GM23338 (cell line): ENCODE results near the gene EPS8. TPM values are rescaled to one million over a fixed set of nuclear protein-coding genes. Genes with fewer than 3 reads are reported as not detected.

Experiments used
- ATAC-seq: fragments of 200-7000 bp; cut with Tn5 transposase; 3 replicates; pipeline ENCODE4 v1.9.1; 2020
- DNase-seq: peaks from one replicate; pipeline ENCODE4 v3.0.0-alpha.2; 2015; ENCODE audit warnings: low spot score
- H2AFZ ChIP-seq: fragments of 200-600 bp; sonication (generic); 2 replicates; pipeline ENCODE4 v1.8.0; 2016; ENCODE audit warnings: antibody characterized with exemption, mild to moderate bottlenecking, moderate library complexity
- H3F3A ChIP-seq: fragments of 200-600 bp; sonication (generic); replicated peaks from 2 replicates; pipeline ENCODE4 v1.8.0; 2017; ENCODE audit warnings: antibody characterized with exemption, mixed run types, low read depth
- H3K27ac ChIP-seq: fragments of 200-600 bp; sonication (generic); 2 replicates; pipeline ENCODE4 v1.6.1; 2016; ENCODE audit warnings: low read depth
- H3K27me3 ChIP-seq: fragments of 200-600 bp; sonication (generic); 2 replicates; pipeline ENCODE4 v1.8.0; 2016; ENCODE audit warnings: mild to moderate bottlenecking, mixed run types, moderate library complexity; ENCODE audit not compliant: insufficient read depth
- H3K36me3 ChIP-seq: fragments of 200-600 bp; sonication (generic); 2 replicates; pipeline ENCODE4 v1.8.0; 2016; ENCODE audit warnings: mild to moderate bottlenecking; ENCODE audit not compliant: insufficient read depth
- H3K4me1 ChIP-seq: fragments of 200-600 bp; sonication (generic); 2 replicates; pipeline ENCODE4 v1.8.0; 2016; ENCODE audit warnings: mild to moderate bottlenecking, moderate library complexity; ENCODE audit not compliant: insufficient read depth
- H3K4me2 ChIP-seq: fragments of 200-600 bp; sonication (generic); 2 replicates; pipeline ENCODE4 v1.7.1; 2017; ENCODE audit warnings: mixed run types
- H3K4me3 ChIP-seq: fragments of 200-600 bp; sonication (generic); 2 replicates; pipeline ENCODE4 v1.6.1; 2016; ENCODE audit warnings: mixed run types
- H3K79me2 ChIP-seq: fragments of 200-600 bp; sonication (generic); replicated peaks from 2 replicates; pipeline ENCODE4 v1.8.0; 2017; ENCODE audit warnings: mild to moderate bottlenecking; ENCODE audit not compliant: insufficient read depth
- H3K9me2 ChIP-seq: fragments of 200-600 bp; sonication (generic); 2 replicates; pipeline ENCODE4 v1.8.0; 2017; ENCODE audit not compliant: insufficient read depth
- H4K20me1 ChIP-seq: fragments of 200-600 bp; sonication (generic); replicated peaks from 2 replicates; pipeline ENCODE4 v1.8.0; 2017; ENCODE audit warnings: mild to moderate bottlenecking; ENCODE audit not compliant: insufficient read depth
- H3K27ac Mint-ChIP-seq: 2 replicates; pipeline ENCODE4 v1.8.0; 2020; ENCODE audit warnings: inconsistent platforms, mild to moderate bottlenecking, moderate library complexity, mixed read lengths
- H3K27me3 Mint-ChIP-seq: 3 replicates; pipeline ENCODE4 v1.8.0; 2022; ENCODE audit warnings: low read depth, mild to moderate bottlenecking, moderate library complexity, mixed read lengths, inconsistent platforms; ENCODE audit not compliant: insufficient read depth, poor library complexity
- H3K36me3 Mint-ChIP-seq: 3 replicates; pipeline ENCODE4 v1.8.0; 2021; ENCODE audit warnings: low read depth, mild to moderate bottlenecking, inconsistent platforms, moderate library complexity, mixed read lengths
- H3K4me1 Mint-ChIP-seq: 3 replicates; pipeline ENCODE4 v1.8.0; 2020; ENCODE audit warnings: mild to moderate bottlenecking, inconsistent platforms, mixed read lengths
- H3K4me3 Mint-ChIP-seq: 3 replicates; pipeline ENCODE4 v1.8.0; 2021; ENCODE audit warnings: moderate library complexity, mild to moderate bottlenecking, inconsistent platforms, mixed read lengths
- H3K9me3 Mint-ChIP-seq: 3 replicates; pipeline ENCODE4 v1.8.0; 2020; ENCODE audit warnings: moderate library complexity, mild to moderate bottlenecking, inconsistent platforms, mixed read lengths
- CREB1 ChIP-seq: fragments of 250-450 bp; sonication (Bioruptor Pico); IDR thresholded peaks from 2 replicates; pipeline ENCODE4 v1.5.0; 2020; ENCODE audit warnings: low read depth, mild to moderate bottlenecking, moderate library complexity
- ETS1 ChIP-seq: IDR thresholded peaks from 2 replicates; pipeline ENCODE4 v1.6.1; 2016; ENCODE audit warnings: antibody characterized with exemption
- EZH2phosphoT487 ChIP-seq: fragments of 200-600 bp; sonication (generic); IDR thresholded peaks from one replicate; pipeline ENCODE4 v1.8.1; 2018; ENCODE audit warnings: antibody characterized with exemption; ENCODE audit not compliant: unreplicated experiment
- JUNB ChIP-seq: IDR thresholded peaks from one replicate; pipeline ENCODE4 v1.6.1; 2016; ENCODE audit warnings: antibody characterized with exemption; ENCODE audit not compliant: unreplicated experiment
- NANOG ChIP-seq: IDR thresholded peaks from 2 replicates; pipeline ENCODE4 v1.6.1; 2016; ENCODE audit warnings: antibody characterized with exemption, borderline replicate concordance
- ZNF114 ChIP-seq: fragments of 250-450 bp; sonication (Bioruptor Pico); IDR thresholded peaks from 2 replicates; pipeline ENCODE4 v1.5.0; 2020; ENCODE audit warnings: mild to moderate bottlenecking, moderate library complexity
- ZNF331 ChIP-seq: fragments of 250-450 bp; sonication (Bioruptor Pico); IDR thresholded peaks from 2 replicates; pipeline ENCODE4 v1.5.0; 2020; ENCODE audit warnings: low read depth, mild to moderate bottlenecking, moderate library complexity
- polyA plus RNA-seq: library from polyadenylated mRNA; unstranded; fragments of >200 nt; fragmentation: Nextera tagmentation; extraction: Ambion mirVana; gene quantifications from 2 replicates; pipeline ENCODE4 v1.2.1, GENCODE V29; 2016
- total RNA-seq: library from RNA; depleted of rRNA; stranded (reverse); fragments of >200 nt; shearing (Covaris generic); gene quantifications from 2 replicates; pipeline ENCODE4 v1.2.3, GENCODE V29; 2014
- TF ChIP-seq, protein P1 (sequence below), 2 experiments: fragments of 200-600 bp in 1 of 2; sonication (generic) in 1 of 2; conservative IDR thresholded peaks; 2 replicates each; pipeline versions ENCODE4 v1.5.1 to v1.6.1; 2016 to 2017; ENCODE audit warnings: antibody characterized with exemption in 2 of 2, low read depth in 2 of 2, mild to moderate bottlenecking in 2 of 2, moderate library complexity in 1 of 2
- TF ChIP-seq, protein P2 (sequence below): fragments of 250-450 bp; sonication (Bioruptor Pico); IDR thresholded peaks from 2 replicates; pipeline ENCODE4 v1.5.0; 2020; ENCODE audit warnings: mild to moderate bottlenecking, moderate library complexity

EPS8 gene
- total and polyA plus RNA-seq, 2 experiments from 2014 or later: 3.5 to 5.4 TPM

DNA sequence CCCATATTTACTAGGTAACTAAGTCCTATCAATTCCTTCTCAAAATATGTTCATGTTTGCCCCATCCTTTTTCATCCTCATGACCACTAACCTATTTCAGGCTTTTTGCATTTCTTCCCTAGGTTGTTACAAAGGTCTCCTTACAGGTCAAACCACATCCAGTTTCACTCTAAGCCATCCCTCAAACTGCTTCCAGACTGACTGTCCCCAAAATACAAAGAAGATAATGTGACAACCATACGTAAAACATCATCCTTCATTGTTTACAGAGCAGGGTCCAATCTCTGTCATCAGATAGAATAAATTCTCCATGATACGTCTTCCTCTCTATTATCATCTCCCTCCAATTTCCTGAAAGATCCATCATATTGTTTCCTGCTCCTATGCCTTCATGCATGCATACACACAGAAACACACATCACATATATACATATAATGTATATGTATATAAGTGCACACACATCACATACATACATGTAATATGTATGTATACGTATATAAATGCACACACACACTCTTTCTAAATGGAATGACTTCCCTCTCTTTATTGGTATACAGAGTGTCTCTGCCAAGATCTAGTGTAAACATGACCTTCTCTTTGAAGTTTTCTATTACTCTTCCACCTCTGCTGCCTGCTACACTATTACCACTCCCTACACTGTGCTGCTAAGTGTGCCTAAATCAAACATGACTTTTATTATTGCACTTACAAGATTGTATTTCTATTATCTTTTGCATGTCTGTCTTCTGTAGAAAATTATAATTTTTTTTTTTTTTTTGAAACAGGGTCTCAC is 30.7 kb upstream of the EPS8 start (continued):
- TF ChIP-seq, protein P1, sequence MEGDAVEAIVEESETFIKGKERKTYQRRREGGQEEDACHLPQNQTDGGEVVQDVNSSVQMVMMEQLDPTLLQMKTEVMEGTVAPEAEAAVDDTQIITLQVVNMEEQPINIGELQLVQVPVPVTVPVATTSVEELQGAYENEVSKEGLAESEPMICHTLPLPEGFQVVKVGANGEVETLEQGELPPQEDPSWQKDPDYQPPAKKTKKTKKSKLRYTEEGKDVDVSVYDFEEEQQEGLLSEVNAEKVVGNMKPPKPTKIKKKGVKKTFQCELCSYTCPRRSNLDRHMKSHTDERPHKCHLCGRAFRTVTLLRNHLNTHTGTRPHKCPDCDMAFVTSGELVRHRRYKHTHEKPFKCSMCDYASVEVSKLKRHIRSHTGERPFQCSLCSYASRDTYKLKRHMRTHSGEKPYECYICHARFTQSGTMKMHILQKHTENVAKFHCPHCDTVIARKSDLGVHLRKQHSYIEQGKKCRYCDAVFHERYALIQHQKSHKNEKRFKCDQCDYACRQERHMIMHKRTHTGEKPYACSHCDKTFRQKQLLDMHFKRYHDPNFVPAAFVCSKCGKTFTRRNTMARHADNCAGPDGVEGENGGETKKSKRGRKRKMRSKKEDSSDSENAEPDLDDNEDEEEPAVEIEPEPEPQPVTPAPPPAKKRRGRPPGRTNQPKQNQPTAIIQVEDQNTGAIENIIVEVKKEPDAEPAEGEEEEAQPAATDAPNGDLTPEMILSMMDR (conservative IDR thresholded peaks at IDR 0.05; ENCODE audit: low read depth in 2 of 2): no peak
- TF ChIP-seq CREB1 (CRISPR knock-in tag) (no peak), NANOG (no peak), ETS1 (no peak), JUNB (no peak), ZNF331 (no peak), ZNF114 (CRISPR knock-in tag) (no peak), EZH2phosphoT487 (no peak)

- no peak overlapping the region for H2AFZ ChIP-seq
- H3K4me1 ChIP-seq: no peaks in the 10 kb centered on the region
- TF ChIP-seq JUNB: no peak
- no peak for TF ChIP-seq EZH2phosphoT487
- TF ChIP-seq, protein P2, sequence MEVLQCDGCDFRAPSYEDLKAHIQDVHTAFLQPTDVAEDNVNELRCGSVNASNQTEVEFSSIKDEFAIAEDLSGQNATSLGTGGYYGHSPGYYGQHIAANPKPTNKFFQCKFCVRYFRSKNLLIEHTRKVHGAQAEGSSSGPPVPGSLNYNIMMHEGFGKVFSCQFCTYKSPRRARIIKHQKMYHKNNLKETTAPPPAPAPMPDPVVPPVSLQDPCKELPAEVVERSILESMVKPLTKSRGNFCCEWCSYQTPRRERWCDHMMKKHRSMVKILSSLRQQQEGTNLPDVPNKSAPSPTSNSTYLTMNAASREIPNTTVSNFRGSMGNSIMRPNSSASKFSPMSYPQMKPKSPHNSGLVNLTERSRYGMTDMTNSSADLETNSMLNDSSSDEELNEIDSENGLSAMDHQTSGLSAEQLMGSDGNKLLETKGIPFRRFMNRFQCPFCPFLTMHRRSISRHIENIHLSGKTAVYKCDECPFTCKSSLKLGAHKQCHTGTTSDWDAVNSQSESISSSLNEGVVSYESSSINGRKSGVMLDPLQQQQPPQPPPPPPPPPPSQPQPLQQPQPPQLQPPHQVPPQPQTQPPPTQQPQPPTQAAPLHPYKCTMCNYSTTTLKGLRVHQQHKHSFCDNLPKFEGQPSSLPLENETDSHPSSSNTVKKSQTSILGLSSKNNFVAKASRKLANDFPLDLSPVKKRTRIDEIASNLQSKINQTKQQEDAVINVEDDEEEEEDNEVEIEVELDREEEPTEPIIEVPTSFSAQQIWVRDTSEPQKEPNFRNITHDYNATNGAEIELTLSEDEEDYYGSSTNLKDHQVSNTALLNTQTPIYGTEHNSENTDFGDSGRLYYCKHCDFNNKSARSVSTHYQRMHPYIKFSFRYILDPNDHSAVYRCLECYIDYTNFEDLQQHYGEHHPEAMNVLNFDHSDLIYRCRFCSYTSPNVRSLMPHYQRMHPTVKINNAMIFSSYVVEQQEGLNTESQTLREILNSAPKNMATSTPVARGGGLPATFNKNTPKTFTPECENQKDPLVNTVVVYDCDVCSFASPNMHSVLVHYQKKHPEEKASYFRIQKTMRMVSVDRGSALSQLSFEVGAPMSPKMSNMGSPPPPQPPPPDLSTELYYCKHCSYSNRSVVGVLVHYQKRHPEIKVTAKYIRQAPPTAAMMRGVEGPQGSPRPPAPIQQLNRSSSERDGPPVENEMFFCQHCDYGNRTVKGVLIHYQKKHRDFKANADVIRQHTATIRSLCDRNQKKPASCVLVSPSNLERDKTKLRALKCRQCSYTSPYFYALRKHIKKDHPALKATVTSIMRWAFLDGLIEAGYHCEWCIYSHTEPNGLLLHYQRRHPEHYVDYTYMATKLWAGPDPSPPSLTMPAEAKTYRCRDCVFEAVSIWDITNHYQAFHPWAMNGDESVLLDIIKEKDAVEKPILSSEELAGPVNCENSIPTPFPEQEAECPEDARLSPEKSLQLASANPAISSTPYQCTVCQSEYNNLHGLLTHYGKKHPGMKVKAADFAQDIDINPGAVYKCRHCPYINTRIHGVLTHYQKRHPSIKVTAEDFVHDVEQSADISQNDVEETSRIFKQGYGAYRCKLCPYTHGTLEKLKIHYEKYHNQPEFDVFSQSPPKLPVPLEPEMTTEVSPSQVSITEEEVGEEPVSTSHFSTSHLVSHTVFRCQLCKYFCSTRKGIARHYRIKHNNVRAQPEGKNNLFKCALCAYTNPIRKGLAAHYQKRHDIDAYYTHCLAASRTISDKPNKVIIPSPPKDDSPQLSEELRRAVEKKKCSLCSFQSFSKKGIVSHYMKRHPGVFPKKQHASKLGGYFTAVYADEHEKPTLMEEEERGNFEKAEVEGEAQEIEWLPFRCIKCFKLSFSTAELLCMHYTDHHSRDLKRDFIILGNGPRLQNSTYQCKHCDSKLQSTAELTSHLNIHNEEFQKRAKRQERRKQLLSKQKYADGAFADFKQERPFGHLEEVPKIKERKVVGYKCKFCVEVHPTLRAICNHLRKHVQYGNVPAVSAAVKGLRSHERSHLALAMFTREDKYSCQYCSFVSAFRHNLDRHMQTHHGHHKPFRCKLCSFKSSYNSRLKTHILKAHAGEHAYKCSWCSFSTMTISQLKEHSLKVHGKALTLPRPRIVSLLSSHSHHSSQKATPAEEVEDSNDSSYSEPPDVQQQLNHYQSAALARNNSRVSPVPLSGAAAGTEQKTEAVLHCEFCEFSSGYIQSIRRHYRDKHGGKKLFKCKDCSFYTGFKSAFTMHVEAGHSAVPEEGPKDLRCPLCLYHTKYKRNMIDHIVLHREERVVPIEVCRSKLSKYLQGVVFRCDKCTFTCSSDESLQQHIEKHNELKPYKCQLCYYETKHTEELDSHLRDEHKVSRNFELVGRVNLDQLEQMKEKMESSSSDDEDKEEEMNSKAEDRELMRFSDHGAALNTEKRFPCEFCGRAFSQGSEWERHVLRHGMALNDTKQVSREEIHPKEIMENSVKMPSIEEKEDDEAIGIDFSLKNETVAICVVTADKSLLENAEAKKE (CRISPR knock-in tag): no peak
- no peaks in the 10 kb centered on the region for H3K27me3 ChIP-seq
- no peaks in the 10 kb centered on the region for H3K9me2 ChIP-seq
- Mint-ChIP-seq H3K27me3 (peaks cover 1% of the 10 kb centered on the region), H3K36me3 (no peaks in the 10 kb centered on the region; the same call in 2 of the 3 replicates), H3K27ac (no peak overlapping the region), H3K4me3 (no peak overlapping the region), H3K4me1 (peaks cover 3% of the 10 kb centered on the region; the same call in 2 of the 3 replicates), H3K9me3 (peaks cover 3% of the 10 kb centered on the region; the same call in 1 of the 3 replicates)
- H3F3A ChIP-seq: no peaks in the 10 kb centered on the region
- no peak overlapping the region for H3K27ac ChIP-seq
- no peak for DNase-seq
- no peaks in the 10 kb centered on the region for H3K79me2 ChIP-seq
- no peak for ATAC-seq
- no peaks in the 10 kb centered on the region for H3K36me3 ChIP-seq
- H4K20me1 ChIP-seq: no peaks in the 10 kb centered on the region
- H3K4me3 ChIP-seq: no peak overlapping the region
- no peak overlapping the region for H3K4me2 ChIP-seq
These were observed 29.2 kb upstream of the EPS8 start for GRCh38 chr12:15818418-15818817.
